Neural progenitor cell (in vitro differentiated cells): ENCODE data around the gene AREG.

Source experiments
- EZH2 ChIP-seq: fragments of 200-600 bp; sonication (generic); IDR thresholded peaks from 2 replicates; pipeline ENCODE4 v1.6.1; 2017; ENCODE audit warnings: antibody characterized with exemption, mild to moderate bottlenecking, moderate library complexity
- EZH2phosphoT487 ChIP-seq: fragments of 200-600 bp; sonication (generic); IDR thresholded peaks from 2 replicates; pipeline ENCODE4 v1.6.1; 2017; ENCODE audit warnings: antibody characterized with exemption
- TF ChIP-seq, protein P1 (sequence below): fragments of 200-600 bp; sonication (generic); IDR thresholded peaks from 2 replicates; pipeline ENCODE4 v1.5.1; 2017; ENCODE audit warnings: antibody characterized with exemption, mild to moderate bottlenecking

DNA sequence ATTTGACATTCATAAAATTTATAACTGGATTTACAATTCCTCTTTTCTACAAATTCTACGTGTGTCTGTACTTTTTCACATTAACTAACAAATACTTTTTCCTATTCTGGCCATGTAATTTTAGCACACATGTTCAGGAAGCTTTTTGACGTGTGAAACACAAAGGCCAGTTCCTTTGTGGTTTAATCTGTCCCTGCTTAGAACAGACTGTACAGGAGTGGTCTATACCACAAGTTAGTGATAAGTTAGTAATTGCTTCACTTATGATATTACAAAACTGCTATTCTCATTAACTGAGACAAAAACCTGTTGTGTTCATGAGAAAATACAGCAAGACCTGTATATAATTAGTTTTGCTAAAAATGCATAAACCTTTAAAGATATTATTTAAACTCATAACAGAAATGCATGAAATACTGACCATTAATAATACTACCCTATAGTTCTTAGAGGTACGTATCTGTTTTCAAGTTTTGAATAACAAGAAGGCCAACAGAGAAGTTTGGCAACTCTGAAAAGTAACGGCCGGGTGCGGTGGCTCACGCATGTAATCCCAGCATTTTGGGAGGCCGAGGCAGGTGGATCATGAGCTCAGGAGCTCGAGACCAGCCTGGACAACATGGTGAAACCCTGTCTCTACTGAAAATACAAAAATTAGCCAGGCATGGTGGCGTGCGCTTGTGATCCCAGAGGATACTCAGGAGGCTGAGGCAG lies 13.7 kb upstream of the AREG start:
- TF ChIP-seq, protein P1, sequence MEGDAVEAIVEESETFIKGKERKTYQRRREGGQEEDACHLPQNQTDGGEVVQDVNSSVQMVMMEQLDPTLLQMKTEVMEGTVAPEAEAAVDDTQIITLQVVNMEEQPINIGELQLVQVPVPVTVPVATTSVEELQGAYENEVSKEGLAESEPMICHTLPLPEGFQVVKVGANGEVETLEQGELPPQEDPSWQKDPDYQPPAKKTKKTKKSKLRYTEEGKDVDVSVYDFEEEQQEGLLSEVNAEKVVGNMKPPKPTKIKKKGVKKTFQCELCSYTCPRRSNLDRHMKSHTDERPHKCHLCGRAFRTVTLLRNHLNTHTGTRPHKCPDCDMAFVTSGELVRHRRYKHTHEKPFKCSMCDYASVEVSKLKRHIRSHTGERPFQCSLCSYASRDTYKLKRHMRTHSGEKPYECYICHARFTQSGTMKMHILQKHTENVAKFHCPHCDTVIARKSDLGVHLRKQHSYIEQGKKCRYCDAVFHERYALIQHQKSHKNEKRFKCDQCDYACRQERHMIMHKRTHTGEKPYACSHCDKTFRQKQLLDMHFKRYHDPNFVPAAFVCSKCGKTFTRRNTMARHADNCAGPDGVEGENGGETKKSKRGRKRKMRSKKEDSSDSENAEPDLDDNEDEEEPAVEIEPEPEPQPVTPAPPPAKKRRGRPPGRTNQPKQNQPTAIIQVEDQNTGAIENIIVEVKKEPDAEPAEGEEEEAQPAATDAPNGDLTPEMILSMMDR = no peak
- TF ChIP-seq EZH2 (no peak), EZH2phosphoT487 (no peak)
